GM18519 (cell line): ENCODE data around the gene SESN3.
"Not testable (repeated sequence)": the region's sequence is repeated elsewhere in the genome, so short reads cannot be mapped to it uniquely, and the experiment has no call there.

Experiments
- ATAC-seq: cut with Tn5 transposase; IDR thresholded peaks from one replicate; pipeline ENCODE4 v1.9.1; 2021; ENCODE audit warnings: mild to moderate bottlenecking, moderate library complexity; ENCODE audit not compliant: unreplicated experiment, low FRiP score

SESN3 gene, protein sequence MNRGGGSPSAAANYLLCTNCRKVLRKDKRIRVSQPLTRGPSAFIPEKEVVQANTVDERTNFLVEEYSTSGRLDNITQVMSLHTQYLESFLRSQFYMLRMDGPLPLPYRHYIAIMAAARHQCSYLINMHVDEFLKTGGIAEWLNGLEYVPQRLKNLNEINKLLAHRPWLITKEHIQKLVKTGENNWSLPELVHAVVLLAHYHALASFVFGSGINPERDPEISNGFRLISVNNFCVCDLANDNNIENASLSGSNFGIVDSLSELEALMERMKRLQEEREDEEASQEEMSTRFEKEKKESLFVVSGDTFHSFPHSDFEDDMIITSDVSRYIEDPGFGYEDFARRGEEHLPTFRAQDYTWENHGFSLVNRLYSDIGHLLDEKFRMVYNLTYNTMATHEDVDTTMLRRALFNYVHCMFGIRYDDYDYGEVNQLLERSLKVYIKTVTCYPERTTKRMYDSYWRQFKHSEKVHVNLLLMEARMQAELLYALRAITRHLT

DNA sequence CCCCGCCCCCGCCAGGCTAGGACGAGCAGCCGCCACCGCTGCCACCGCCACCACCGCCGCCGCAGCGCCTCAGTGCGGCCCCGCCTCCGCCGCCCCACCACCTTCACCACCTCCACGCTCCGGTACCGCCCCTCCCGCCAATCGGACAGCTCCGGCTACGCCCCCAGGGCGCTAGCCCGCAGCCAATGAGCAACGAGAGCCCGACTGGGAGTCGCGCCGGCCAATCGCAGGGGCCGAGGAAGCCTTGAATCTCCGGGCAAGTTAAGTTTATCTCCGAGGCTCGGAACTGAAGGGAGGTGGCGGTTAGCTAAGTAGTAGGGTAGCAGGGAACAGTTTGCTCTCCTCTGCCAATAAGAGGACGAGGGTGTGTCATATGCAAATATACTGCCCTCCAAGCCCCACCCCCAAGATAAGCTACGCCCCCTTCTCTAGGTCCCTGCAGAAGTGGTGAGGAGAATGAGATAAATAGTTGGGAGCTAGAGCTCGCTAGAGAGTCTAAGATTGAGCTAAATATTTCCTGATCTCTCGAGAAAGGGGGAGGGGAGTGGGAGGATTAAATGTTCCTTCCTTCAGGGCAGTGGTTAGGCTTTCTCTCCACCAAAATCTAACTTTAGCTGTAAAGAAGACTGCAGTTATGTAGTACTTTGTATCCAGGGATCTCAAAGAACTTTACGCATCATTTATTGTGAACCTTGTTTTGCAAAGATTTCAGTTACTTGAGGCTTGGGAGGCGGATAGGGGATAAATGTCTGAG lies at the start of gene SESN3:
TSS of gene SESN3 (minus strand) at position 76 of the 754 bp plus-strand sequence. CDS start 342 bp downstream, outside the sequence.
- peak; percentile 96 for ATAC-seq

- no peak for ATAC-seq
These were observed 49.2 kb upstream of the SESN3 start for GRCh38 chr11:95279921-95280868.

DNA sequence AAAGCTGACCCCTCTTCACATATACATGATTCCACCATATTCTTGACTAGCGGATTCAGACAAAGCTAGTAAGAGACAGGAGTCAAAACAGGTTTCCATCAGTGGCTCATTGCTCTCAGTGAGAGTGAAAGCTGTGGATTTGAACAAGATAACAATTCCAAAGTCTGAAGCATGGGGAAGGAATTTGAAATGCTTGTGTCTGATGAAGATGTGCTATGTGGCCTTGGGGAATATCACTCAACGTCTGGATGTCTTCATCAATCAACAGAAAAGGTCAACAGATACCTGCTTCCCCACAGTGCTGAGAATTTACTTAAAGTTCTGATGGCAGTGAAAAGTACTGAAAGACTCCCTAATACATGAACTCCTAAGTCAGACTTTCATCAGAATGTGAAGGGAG lies 46.9 kb upstream of the SESN3 start:
- ATAC-seq, result no peak

DNA sequence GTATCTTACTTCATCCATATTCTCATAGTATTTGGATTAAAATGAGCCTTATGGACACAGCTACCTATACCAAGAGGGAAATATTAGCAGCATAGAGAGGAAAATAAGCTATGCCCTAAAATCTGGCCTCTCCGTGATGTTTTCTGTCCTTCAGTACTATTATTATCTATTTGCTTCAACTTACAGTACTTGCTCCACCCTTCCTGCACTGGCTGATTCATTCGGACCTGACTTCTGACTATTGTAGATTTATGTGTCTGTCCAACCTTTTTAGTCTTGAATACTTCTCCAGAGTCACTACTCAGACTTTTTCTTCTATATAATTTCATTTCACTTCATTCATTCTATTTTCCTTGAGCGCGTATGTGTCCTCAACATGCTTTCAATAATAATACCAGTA lies 45.1 kb upstream of the SESN3 start:
- ATAC-seq, result no peak

DNA sequence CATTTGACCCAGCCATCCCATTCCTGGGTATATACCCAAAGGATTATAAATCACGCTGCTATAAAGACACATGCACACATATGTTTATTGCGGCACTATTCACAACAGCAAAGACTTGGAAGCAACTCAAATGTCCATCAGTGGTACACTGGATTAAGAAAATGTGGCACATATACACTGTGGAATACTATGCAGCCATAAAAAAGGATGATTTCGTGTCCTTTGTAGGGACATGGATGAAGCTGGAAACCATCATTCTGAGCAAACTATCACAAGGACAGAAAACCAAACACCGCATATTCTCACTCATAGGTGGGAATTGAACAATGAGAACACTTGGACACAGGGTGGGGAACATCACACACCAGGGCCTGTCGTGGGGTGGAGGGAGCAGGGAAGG lies 42.6 kb upstream of the SESN3 start:
- not testable (repeated sequence) for ATAC-seq

GRCh38 chr11:95269036-95269819 lies 38.2 kb upstream of the SESN3 start:
- ATAC-seq, result no peak

DNA sequence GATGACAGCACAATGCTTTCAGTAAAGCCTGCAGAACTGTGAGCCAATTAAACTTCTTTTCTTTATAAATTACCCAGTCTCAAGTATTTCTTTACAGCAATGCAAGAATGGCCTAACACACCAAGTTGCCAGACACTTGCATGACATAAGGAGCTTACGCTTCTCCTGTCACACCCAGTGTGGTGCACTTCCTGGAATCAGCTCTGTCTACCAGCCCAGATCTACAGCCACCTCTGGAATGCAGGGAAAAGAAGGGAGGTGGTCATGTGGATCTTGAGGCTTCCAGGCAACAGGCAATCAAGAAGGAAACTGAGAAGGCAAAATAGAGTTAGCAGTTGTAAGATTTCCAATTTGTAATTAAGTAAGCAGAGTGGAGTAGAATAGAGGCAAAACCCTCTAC lies 37.4 kb upstream of the SESN3 start:
- no peak for ATAC-seq

GRCh38 chr11:95267601-95268213 lies 36.7 kb upstream of the SESN3 start:
- ATAC-seq, result no peak

DNA sequence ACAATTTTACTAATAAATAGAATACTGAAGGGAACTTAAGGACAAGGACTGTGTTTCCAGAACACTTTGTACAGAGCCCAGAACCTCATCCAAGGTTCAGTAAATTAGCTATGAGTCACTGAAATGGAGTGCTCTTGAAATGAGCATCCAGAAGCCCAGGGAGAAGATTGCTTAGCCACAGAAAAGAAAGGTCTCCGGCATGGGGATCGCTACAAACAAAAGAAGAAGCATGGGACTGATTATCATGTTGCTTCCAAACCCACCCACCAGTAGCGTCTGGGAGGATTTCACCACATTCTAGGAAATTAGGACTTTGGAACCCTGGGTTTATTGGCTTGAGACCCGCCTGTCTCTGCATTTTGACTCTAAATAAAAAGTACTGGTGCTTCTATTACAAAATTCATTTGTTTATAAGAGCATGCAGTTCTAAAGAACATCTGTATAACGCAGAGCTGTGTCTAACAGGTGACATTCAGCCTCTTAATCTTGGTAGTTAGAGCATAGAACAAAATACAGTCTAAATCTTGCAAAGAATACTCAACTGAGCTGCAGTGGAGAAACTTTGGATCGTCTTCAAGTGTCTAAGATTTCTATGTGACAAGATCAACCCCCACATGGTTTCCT lies 35.9 kb upstream of the SESN3 start:
- no peak for ATAC-seq

GRCh38 chr11:95264881-95265280 lies 33.9 kb upstream of the SESN3 start:
- ATAC-seq, result no peak

DNA sequence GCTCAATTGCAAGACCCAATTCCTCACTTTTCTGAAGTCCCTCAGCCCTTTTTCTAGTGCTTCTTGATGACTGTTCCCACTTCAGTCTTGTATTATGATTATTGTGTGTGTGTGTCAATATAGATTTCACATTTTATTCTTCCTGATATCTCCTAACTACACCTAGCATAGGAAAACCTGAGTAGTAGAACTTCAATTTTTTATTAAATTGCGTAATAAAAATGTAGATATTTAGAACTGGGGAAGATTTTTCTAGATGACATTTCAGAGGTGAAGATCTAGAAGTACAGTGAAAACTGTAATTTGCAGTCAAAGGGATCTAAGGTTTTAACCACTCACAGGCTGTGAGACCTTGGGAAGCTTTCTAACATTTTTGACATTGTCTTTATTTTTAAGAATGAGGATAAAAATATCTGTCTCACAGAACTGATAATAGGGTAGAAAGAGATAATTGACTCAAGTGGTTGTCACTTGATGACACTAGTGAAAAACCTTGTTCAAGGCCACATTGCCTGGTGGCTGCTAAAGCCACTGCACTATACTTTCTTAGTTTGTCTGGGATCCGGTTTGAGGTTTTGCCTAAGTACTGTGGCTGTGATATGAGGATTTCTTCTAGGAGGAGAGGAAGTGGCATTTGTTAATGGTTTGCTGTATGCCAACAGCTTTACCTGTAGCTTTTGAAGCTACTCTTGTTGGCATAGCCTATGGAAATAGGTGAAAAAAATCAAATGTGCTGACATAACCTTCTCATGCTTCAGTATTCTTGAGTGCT lies 32.2 kb upstream of the SESN3 start:
- no peak for ATAC-seq

DNA sequence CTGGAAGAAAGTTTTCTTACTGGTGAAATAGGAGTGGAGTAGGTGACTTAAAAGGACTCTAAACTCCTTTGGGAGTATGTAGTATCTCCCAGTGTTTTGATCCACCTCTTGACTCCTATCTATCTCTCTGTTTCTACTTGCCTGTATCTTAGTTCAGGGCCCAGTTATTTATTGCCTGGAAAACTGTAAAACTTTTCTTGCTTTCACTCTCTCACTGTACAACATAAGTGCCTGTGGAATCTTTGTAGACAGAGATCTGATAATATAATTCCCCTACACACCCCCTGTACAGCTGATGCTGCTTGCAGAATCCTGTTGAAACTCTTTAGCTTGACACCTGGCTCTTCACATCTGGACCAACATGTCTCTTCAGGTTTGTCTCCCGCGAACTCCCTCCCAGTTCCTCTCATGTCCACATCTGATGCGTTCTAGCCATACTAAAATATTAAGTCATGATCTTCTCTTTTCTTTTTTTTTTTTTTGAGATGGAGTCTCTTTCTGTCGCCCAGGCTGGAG lies 26.5 kb upstream of the SESN3 start:
- no peak for ATAC-seq

- no peak for ATAC-seq
These were observed 25.3 kb upstream of the SESN3 start for GRCh38 chr11:95256321-95256779.

GRCh38 chr11:95255251-95256145 lies 24.5 kb upstream of the SESN3 start:
- ATAC-seq, result no peak

DNA sequence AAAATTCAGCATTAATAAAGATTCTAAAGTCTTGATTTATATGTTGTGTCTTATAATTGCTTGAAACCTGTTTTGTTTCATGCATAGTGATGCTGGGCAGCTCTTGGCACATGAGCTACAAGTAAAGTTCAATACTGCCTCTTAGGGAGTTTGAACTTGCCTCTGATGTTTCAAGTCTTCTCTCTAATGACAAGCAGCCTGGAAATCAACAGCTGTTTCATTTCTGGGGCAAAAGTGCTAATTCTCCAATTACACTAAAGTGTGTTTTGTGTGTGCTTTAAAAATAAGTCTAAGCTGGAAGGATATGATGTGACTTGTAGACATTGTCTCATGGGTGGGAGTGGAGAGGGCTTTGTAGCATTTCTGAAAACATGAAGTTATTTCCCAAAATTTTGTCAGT lies 23.7 kb upstream of the SESN3 start:
- ATAC-seq, result peak; percentile 15

DNA sequence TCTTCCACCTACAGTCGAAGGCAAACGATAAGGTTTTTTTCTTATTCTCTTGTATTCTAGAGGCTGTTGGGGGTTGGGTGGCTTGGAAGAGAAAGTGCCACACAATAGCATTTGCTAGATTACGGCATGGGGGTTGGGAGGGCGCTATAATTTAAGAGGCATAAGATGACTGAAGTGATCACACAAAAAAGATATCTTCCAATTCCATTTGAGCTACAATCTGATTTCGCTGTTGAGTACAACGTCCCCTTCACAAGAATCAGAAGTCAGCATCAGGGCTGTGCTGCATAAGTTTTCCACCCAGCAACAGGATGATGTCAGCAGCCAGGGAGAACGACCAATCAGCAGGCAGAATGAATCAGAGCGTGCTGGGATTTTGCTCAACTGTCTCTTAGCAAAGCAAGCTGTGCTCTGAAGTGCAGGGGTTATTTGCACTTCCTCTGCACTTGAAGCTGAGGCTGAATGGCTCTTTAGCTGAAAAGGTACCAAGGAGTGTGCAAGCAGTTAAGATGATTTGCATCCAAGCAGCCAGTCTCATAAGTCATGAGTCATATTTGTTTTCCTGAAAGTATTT lies 23.2 kb upstream of the SESN3 start:
- ATAC-seq, result peak; percentile 97
